A549 (cell line): ENCODE results near the gene INPPL1.

ENCODE experiments used
- CTCF ChIP-seq: fragments of >200 bp; sonication (Bioruptor Twin); formaldehyde crosslinking; IDR thresholded peaks from 3 replicates; pipeline ENCODE4 v1.5.1; 2016
- REST ChIP-seq: fragments of 200-600 bp; sonication (generic); IDR thresholded peaks from 2 replicates; pipeline ENCODE4 v1.6.1; 2016; ENCODE audit warnings: antibody characterized with exemption, mild to moderate bottlenecking, moderate library complexity

GRCh38 chr11:72244060-72244360 is 19.4 kb downstream of the INPPL1 start, which contains the start of gene PHOX2A:
- TF ChIP-seq REST (no peak), CTCF (no peak)
